Measurements from ENCODE around the gene ATXN1.

The ATXN1 gene

GRCh38 chr6:16486661-16487060 lies 274.6 kb downstream of the ATXN1 start:
- CTCF ChIA-PET: no interaction called here

GRCh38 chr6:16483315-16483875 lies 277.9 kb downstream of the ATXN1 start:
- H3K9me3 ChIP-seq (ENCODE audit: control insufficient read depth, insufficient read depth, low read depth, low read length): no peaks in the 10 kb centered on the region
- no peak overlapping the region for H3K4me3 ChIP-seq (ENCODE audit: low read depth, low read length)
- POLR2A ChIA-PET: no interaction called here
- H3K36me3 ChIP-seq (ENCODE audit: control insufficient read depth in 2 of 2, insufficient read depth in 1 of 2, low read length in 2 of 2): peaks cover 0 to 5% of the 10 kb centered on the region in 2 experiments; a peak in 1 of 3 replicates
- CTCF ChIA-PET: no interaction called here
- H3K4me1 ChIP-seq (ENCODE audit: control insufficient read depth, insufficient read depth, low read length): no peaks in the 10 kb centered on the region; the same call in 1 of the 2 replicates
- TF ChIP-seq KLF16 (tag by site-specific recombination; IDR thresholded peaks at IDR 0.05): no peak
- TF ChIP-seq ZNF549 (tag by site-specific recombination; IDR thresholded peaks at IDR 0.05): no peak
- no peak for TF ChIP-seq HIC1 (tag by site-specific recombination; IDR thresholded peaks at IDR 0.05)
- H3K27ac ChIP-seq (ENCODE audit: extremely low read depth, low read depth, low read length): no peak overlapping the region

More at GRCh38 chr6:16486661-16487060, 274.6 kb downstream of the ATXN1 start:
- no peaks in the 10 kb centered on the region; the same call in 1 of the 2 replicates for H3K4me1 ChIP-seq (ENCODE audit: control insufficient read depth, insufficient read depth, low read length)
- peaks cover 0 to 5% of the 10 kb centered on the region in 2 experiments; a peak in 1 of 3 replicates for H3K36me3 ChIP-seq (ENCODE audit: control insufficient read depth in 2 of 2, insufficient read depth in 1 of 2, low read length in 2 of 2)
- H3K4me3 ChIP-seq (ENCODE audit: low read depth, low read length): no peak overlapping the region
- POLR2A ChIA-PET: no interaction called here
- no peak overlapping the region for H3K27ac ChIP-seq (ENCODE audit: extremely low read depth, low read depth, low read length)
- H3K9me3 ChIP-seq (ENCODE audit: control insufficient read depth, insufficient read depth, low read depth, low read length): no peaks in the 10 kb centered on the region
- TF ChIP-seq KLF16 (tag by site-specific recombination; IDR thresholded peaks at IDR 0.05) (no peak), ZFHX2 (tag by site-specific recombination; conservative IDR thresholded peaks at IDR 0.05) (peak; percentile 72), SP3 (tag by site-specific recombination; IDR thresholded peaks at IDR 0.05) (no peak), ZNF138 (tag by site-specific recombination; IDR thresholded peaks at IDR 0.05; ENCODE audit: borderline replicate concordance) (no peak)

GRCh38 chr6:16482702-16483314 lies 278.5 kb downstream of the ATXN1 start:
- POLR2A ChIA-PET: interaction anchor here (1.0 kb wide), 1 partner anchor 11 kb away, joined by 3 read pairs; no protein-coding TSS in a partner anchor

GRCh38 chr6:16481697-16482399 lies 279.4 kb downstream of the ATXN1 start:
- H3K9me3 ChIP-seq (ENCODE audit: control insufficient read depth, insufficient read depth, low read depth, low read length): no peaks in the 10 kb centered on the region
- H3K36me3 ChIP-seq (ENCODE audit: control insufficient read depth in 2 of 2, insufficient read depth in 1 of 2, low read length in 2 of 2): peaks cover 0 to 5% of the 10 kb centered on the region in 2 experiments; a peak in 1 of 3 replicates
- no peaks in the 10 kb centered on the region for H3K4me1 ChIP-seq (ENCODE audit: control insufficient read depth, insufficient read depth, low read length)
- ChIA-PET POLR2A (interaction anchor here (0.6 to 1.0 kb wide), 2 partner anchors 9 to 10 kb away, joined by 3 to 5 read pairs; no protein-coding TSS in a partner anchor), CTCF (interaction anchor here (2.6 kb wide), 1 partner anchor 30 kb away, joined by 10 read pairs; no protein-coding TSS in a partner anchor)
- no peak overlapping the region for H3K27ac ChIP-seq (ENCODE audit: extremely low read depth, low read depth, low read length)
- H3K4me3 ChIP-seq (ENCODE audit: low read depth, low read length): no peak overlapping the region
- TF ChIP-seq ZNF830 (tag by site-specific recombination; IDR thresholded peaks at IDR 0.05; ENCODE audit: low read depth): no peak
- TF ChIP-seq MZF1 (tag by site-specific recombination; IDR thresholded peaks at IDR 0.05; ENCODE audit: borderline replicate concordance): no peak
- TF ChIP-seq ZNF645 (tag by site-specific recombination; IDR thresholded peaks at IDR 0.05): no peak
- TF ChIP-seq ZNF202 (tag by site-specific recombination; IDR thresholded peaks at IDR 0.05; ENCODE audit: borderline replicate concordance): no peak
- no peak for TF ChIP-seq ZNF544 (tag by site-specific recombination; IDR thresholded peaks at IDR 0.05)
- TF ChIP-seq ZBTB7A (tag by site-specific recombination; IDR thresholded peaks at IDR 0.05; ENCODE audit: low read depth): no peak
- TF ChIP-seq ZNF221 (tag by site-specific recombination; IDR thresholded peaks at IDR 0.05; ENCODE audit: borderline replicate concordance): no peak
- TF ChIP-seq SCRT1 (tag by site-specific recombination; IDR thresholded peaks at IDR 0.05; ENCODE audit: borderline replicate concordance): no peak
- no peak for TF ChIP-seq FEZF1 (tag by site-specific recombination; IDR thresholded peaks at IDR 0.05)
- TF ChIP-seq ZNF174 (tag by site-specific recombination; IDR thresholded peaks at IDR 0.05): no peak
- no peak for TF ChIP-seq ZNF514 (tag by site-specific recombination; IDR thresholded peaks at IDR 0.05)
- no peak for TF ChIP-seq ZBTB17 (tag by site-specific recombination; IDR thresholded peaks at IDR 0.05)

More at GRCh38 chr6:16482702-16483314, 278.5 kb downstream of the ATXN1 start:
- CTCF ChIA-PET: interaction anchor here (2.6 kb wide), 1 partner anchor 29 kb away, joined by 10 read pairs; no protein-coding TSS in a partner anchor
- H3K4me3 ChIP-seq (ENCODE audit: low read depth, low read length): no peak overlapping the region
- H3K4me1 ChIP-seq (ENCODE audit: control insufficient read depth, insufficient read depth, low read length): no peaks in the 10 kb centered on the region
- H3K27ac ChIP-seq (ENCODE audit: extremely low read depth, low read depth, low read length): no peak overlapping the region
- TF ChIP-seq ZNF488 (tag by site-specific recombination; IDR thresholded peaks at IDR 0.05) (no peak), SETDB1 (IDR thresholded peaks at IDR 0.05; ENCODE audit: insufficient read length, low read length) (peak; percentile 29), ZNF133 (tag by site-specific recombination; IDR thresholded peaks at IDR 0.05) (peak; percentile 95)
- H3K9me3 ChIP-seq (ENCODE audit: control insufficient read depth, insufficient read depth, low read depth, low read length): no peaks in the 10 kb centered on the region
- peaks cover 0 to 5% of the 10 kb centered on the region in 2 experiments; a peak in 1 of 3 replicates for H3K36me3 ChIP-seq (ENCODE audit: control insufficient read depth in 2 of 2, insufficient read depth in 1 of 2, low read length in 2 of 2)
